H1 (cell line): ENCODE measurements around the gene SEC14L5. TPM values are rescaled to one million over a fixed set of nuclear protein-coding genes. Genes with fewer than 3 reads are reported as not detected.

ENCODE experiments used
- GABPA ChIP-seq: IDR thresholded peaks from 2 replicates; pipeline ENCODE4 v1.6.1; 2011; ENCODE audit warnings: mild to moderate bottlenecking, low read length, moderate library complexity, borderline replicate concordance; ENCODE audit not compliant: insufficient read depth
- polyA plus RNA-seq, 7 experiments: library from polyadenylated mRNA; depleted of rRNA in 3 of 7; stranded (reverse) in 5 of 7; unstranded in 2 of 7; fragments of >200 nt in 5 of 7; fragments of 200-250 nt in 2 of 7; gene quantifications; 1 replicate in 5 of 7; 2 replicates in 1 of 7; 4 replicates in 1 of 7; pipeline versions ENCODE4 v1.2.1 to v1.2.3, GENCODE V29; 2011 to 2013; ENCODE audit warnings: missing spikeins in 2 of 7, mixed read lengths in 2 of 7
- total RNA-seq: library from RNA; stranded (reverse); fragmentation: NEBNext Ultra II Directional; extraction: Animal tissue kit (Norgen Biotek cat#: 25700); gene quantifications from 2 replicates; pipeline ENCODE4 v1.2.1, GENCODE V29; 2021

Gene SEC14L5
- total and polyA plus RNA-seq, 2 of the 8 experiments (the other 6 are each of a cell fraction or from before 2014, with no cell fraction given): 1.9 to 3.0 TPM

DNA sequence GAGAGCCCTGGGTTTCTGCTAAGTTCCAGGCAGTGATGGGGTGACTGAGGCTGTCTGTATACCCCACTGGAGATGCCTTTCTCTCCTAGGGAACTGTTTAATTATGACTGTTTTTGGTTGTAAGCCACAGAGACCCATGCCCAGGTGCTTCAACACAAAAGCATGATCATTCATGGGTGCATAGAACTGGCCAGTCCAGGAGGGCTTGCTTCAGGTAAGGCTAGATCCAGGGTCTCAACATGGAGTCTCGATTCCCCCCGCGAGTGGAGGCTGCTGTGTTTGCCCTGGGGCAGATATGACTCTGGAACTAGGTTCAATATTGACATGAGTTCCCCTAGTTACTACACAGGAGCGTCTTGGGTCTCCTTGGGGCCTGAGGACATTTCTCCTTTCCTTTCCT, 57.8 kb downstream of the SEC14L5 start (continued):
- TF ChIP-seq GABPA: no peak
